Nephron (organoid): Measurements from ENCODE around the gene ADCY7.
A peak's percentile ranks its signal among the peaks of the same experiment; 100 is the strongest.

Source experiments
- H3K27ac Mint-ChIP-seq, 3 experiments: 2 replicates each; pipeline ENCODE4 v1.8.0; 2020; ENCODE audit warnings: mixed read lengths in 3 of 3, mild to moderate bottlenecking in 2 of 3, moderate library complexity in 1 of 3
- H3K27me3 Mint-ChIP-seq: 2 replicates; pipeline ENCODE4 v1.8.0; 2021; ENCODE audit warnings: low read depth, mild to moderate bottlenecking, moderate library complexity, mixed read lengths
- H3K36me3 Mint-ChIP-seq: 2 replicates; pipeline ENCODE4 v1.8.0; 2020; ENCODE audit warnings: low read depth, mixed read lengths
- H3K4me1 Mint-ChIP-seq: 2 replicates; pipeline ENCODE4 v1.8.0; 2020; ENCODE audit warnings: mixed read lengths
- H3K4me3 Mint-ChIP-seq, 3 experiments: 2 replicates each; pipeline ENCODE4 v1.8.0; 2020; ENCODE audit warnings: mild to moderate bottlenecking in 3 of 3, mixed read lengths in 3 of 3, moderate library complexity in 2 of 3
- H3K9me3 Mint-ChIP-seq: 2 replicates; pipeline ENCODE4 v1.8.0; 2020; ENCODE audit warnings: mixed read lengths
- TF ChIP-seq, protein P1 (sequence below), 3 experiments: fragments of 200-600 bp; sonication (generic); IDR thresholded peaks; one replicate each; pipeline ENCODE4 v1.5.0; 2021; ENCODE audit warnings: antibody characterized with exemption in 3 of 3; ENCODE audit not compliant: unreplicated experiment in 3 of 3

ADCY7 gene

GRCh38 chr16:50257876-50258275 lies 8.5 kb upstream of the ADCY7 start:
- no peaks in the 10 kb centered on the region for H3K9me3 Mint-ChIP-seq
- no peak overlapping the region for H3K4me3 Mint-ChIP-seq
- H3K4me1 Mint-ChIP-seq: peaks cover 24% of the 10 kb centered on the region
- TF ChIP-seq, protein P1, sequence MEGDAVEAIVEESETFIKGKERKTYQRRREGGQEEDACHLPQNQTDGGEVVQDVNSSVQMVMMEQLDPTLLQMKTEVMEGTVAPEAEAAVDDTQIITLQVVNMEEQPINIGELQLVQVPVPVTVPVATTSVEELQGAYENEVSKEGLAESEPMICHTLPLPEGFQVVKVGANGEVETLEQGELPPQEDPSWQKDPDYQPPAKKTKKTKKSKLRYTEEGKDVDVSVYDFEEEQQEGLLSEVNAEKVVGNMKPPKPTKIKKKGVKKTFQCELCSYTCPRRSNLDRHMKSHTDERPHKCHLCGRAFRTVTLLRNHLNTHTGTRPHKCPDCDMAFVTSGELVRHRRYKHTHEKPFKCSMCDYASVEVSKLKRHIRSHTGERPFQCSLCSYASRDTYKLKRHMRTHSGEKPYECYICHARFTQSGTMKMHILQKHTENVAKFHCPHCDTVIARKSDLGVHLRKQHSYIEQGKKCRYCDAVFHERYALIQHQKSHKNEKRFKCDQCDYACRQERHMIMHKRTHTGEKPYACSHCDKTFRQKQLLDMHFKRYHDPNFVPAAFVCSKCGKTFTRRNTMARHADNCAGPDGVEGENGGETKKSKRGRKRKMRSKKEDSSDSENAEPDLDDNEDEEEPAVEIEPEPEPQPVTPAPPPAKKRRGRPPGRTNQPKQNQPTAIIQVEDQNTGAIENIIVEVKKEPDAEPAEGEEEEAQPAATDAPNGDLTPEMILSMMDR (IDR thresholded peaks at IDR 0.05; ENCODE audit: unreplicated experiment in 3 of 3): no peak
- peaks cover 15% of the 10 kb centered on the region for H3K27me3 Mint-ChIP-seq
- no peak overlapping the region for H3K27ac Mint-ChIP-seq
- H3K36me3 Mint-ChIP-seq: no peaks in the 10 kb centered on the region

DNA sequence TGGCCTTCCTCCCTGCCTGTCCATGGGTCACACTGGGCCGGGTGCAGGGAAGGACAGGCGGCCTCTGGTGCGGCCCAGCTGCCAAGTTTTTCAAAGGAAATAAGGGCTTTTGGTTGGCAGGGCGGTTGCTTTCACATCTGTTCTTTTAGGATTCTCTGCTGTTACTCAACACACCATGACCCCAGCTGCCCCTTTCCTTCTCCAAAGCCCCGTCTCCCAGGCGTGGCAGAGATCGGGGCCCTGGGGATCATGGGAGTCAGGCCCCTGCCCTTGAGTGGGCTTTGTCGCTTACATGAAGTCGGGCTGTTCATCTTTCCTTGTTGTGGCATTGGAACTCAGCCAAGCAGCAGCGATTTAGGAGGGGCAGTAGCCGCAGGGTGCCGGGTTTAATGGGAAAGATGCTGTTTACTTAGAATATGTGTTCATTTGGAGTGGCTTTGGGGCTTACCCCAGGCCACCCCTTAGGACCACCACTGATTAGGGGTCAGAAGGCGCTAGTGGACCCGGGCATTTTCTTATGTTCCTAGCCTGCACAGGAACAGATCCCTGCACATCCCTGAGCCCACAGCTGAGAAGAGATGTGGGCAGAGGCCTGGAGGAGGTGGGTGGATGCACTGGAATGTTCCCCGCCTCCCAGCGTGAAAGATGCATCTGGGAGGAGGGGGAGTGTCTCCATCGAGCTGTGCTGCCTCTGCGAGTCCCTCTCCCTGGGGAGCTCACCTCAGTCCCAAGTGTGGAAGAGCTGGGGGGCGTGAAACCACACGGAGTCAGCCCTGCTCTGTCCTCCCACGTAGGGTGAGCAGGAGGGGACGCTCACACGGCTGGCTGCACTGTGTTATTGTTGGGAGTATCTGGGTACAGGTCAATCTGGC lies 6.8 kb upstream of the ADCY7 start:
- Mint-ChIP-seq H3K4me1 (peaks cover 21% of the 10 kb centered on the region), H3K4me3 (no peak overlapping the region), H3K36me3 (no peaks in the 10 kb centered on the region), H3K27me3 (peaks cover 15% of the 10 kb centered on the region), H3K9me3 (no peaks in the 10 kb centered on the region), H3K27ac (peak overlapping the region; percentile 53 to 68 (median 56))
- TF ChIP-seq, protein P1 (IDR thresholded peaks at IDR 0.05; ENCODE audit: unreplicated experiment in 3 of 3): no peak

- H3K27ac Mint-ChIP-seq: peak overlapping the region; percentile 53 to 68 (median 56)
- no peaks in the 10 kb centered on the region for H3K36me3 Mint-ChIP-seq
- H3K4me1 Mint-ChIP-seq: peaks cover 27% of the 10 kb centered on the region
- no peaks in the 10 kb centered on the region for H3K9me3 Mint-ChIP-seq
- H3K4me3 Mint-ChIP-seq: no peak overlapping the region
- TF ChIP-seq, protein P1 (IDR thresholded peaks at IDR 0.05; ENCODE audit: unreplicated experiment in 3 of 3): no peak
- H3K27me3 Mint-ChIP-seq: peaks cover 12% of the 10 kb centered on the region
Observed at GRCh38 chr16:50260206-50261159, 5.9 kb upstream of the ADCY7 start.

- Mint-ChIP-seq H3K4me3 (no peak overlapping the region), H3K4me1 (peaks cover 29% of the 10 kb centered on the region), H3K27me3 (peaks cover 10% of the 10 kb centered on the region), H3K9me3 (no peaks in the 10 kb centered on the region), H3K27ac (no peak overlapping the region), H3K36me3 (no peaks in the 10 kb centered on the region)
- TF ChIP-seq, protein P1 (IDR thresholded peaks at IDR 0.05; ENCODE audit: unreplicated experiment in 3 of 3): no peak
Observed at GRCh38 chr16:50261160-50261706, 5.1 kb upstream of the ADCY7 start.

- peak overlapping the region in 1 of 3 experiments; percentile 45 for H3K27ac Mint-ChIP-seq
- no peak overlapping the region for H3K4me3 Mint-ChIP-seq
- H3K4me1 Mint-ChIP-seq: peaks cover 32% of the 10 kb centered on the region
- no peaks in the 10 kb centered on the region for H3K36me3 Mint-ChIP-seq
- TF ChIP-seq, protein P1 (IDR thresholded peaks at IDR 0.05; ENCODE audit: unreplicated experiment in 3 of 3): no peak
- no peaks in the 10 kb centered on the region for H3K9me3 Mint-ChIP-seq
- H3K27me3 Mint-ChIP-seq: peaks cover 10% of the 10 kb centered on the region
Observed at GRCh38 chr16:50261707-50262235, 4.6 kb upstream of the ADCY7 start.
